Testis (tissue), 2 donors: ENCODE data around the gene VRK1.

ENCODE experiments used
- POLR2A ChIP-seq: fragments of 450-650 bp; IDR thresholded peaks from one replicate; pipeline ENCODE4 v1.6.1; 2017; ENCODE audit warnings: antibody characterized with exemption, mild to moderate bottlenecking, moderate library complexity
- TF ChIP-seq, protein P1 (sequence below), 3 experiments: fragments of 450-650 bp in 2 of 3; fragments of 200-600 bp in 1 of 3; sonication (generic) in 1 of 3; IDR thresholded peaks; one replicate each; pipeline ENCODE4 v1.5.1; 2016 to 2019; ENCODE audit warnings: antibody characterized with exemption in 3 of 3, mild to moderate bottlenecking in 2 of 3, moderate library complexity in 1 of 3

DNA sequence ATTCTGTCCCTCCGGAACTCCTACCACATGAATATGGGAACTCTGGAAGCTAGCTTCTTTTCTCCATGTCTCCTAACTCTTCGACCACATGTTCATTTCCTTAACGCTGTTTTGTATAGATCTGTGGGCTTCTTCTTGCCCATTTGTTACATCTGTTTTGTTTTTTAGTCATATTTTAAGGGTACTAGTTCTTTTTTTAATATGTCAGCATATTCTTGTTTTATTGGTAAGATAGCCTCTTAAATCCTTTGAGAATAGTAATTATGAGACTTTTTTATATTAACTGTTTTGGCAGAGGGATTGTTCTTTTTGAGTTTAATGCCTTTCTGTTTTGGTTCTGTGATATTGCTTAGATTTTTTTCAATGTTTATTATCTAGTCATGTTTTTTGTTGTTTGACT is 70.5 kb downstream of the VRK1 start:
- TF ChIP-seq, protein P1, sequence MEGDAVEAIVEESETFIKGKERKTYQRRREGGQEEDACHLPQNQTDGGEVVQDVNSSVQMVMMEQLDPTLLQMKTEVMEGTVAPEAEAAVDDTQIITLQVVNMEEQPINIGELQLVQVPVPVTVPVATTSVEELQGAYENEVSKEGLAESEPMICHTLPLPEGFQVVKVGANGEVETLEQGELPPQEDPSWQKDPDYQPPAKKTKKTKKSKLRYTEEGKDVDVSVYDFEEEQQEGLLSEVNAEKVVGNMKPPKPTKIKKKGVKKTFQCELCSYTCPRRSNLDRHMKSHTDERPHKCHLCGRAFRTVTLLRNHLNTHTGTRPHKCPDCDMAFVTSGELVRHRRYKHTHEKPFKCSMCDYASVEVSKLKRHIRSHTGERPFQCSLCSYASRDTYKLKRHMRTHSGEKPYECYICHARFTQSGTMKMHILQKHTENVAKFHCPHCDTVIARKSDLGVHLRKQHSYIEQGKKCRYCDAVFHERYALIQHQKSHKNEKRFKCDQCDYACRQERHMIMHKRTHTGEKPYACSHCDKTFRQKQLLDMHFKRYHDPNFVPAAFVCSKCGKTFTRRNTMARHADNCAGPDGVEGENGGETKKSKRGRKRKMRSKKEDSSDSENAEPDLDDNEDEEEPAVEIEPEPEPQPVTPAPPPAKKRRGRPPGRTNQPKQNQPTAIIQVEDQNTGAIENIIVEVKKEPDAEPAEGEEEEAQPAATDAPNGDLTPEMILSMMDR (IDR thresholded peaks at IDR 0.05), result no peak
- no peak for TF ChIP-seq POLR2A
